Activated CD4-positive, alpha-beta T cell treated with anti-CD3 and anti-CD28 coated beads, Interleukin-2, amount 50 U/mL, for 16 hours (primary cell): ENCODE results near the gene PCNX4.

Source experiments
- DNase-seq: peaks from one replicate; pipeline ENCODE4 v3.0.0-alpha.2; 2020

Gene PCNX4

GRCh38 chr14:60175255-60175902 is 83.7 kb downstream of the PCNX4 start:
- no peak for DNase-seq

GRCh38 chr14:60178164-60178563 is 86.4 kb downstream of the PCNX4 start:
- DNase-seq: no peak

- DNase-seq: no peak
Measured at GRCh38 chr14:60178820-60179219, 87.1 kb downstream of the PCNX4 start.

- DNase-seq: no peak
Measured at GRCh38 chr14:60179431-60179869, 87.7 kb downstream of the PCNX4 start.

GRCh38 chr14:60183138-60183537 is 91.4 kb downstream of the PCNX4 start:
- DNase-seq: no peak

GRCh38 chr14:60183741-60184140 is 92.0 kb downstream of the PCNX4 start:
- DNase-seq: peak; percentile 13

GRCh38 chr14:60184146-60184904 is 92.6 kb downstream of the PCNX4 start:
- peak; percentile 69 for DNase-seq

- no peak for DNase-seq
Measured at GRCh38 chr14:60184905-60185555, 93.3 kb downstream of the PCNX4 start.

GRCh38 chr14:60188115-60188514 is 96.4 kb downstream of the PCNX4 start:
- DNase-seq: no peak

- DNase-seq: no peak
Measured at GRCh38 chr14:60188696-60189095, 97.0 kb downstream of the PCNX4 start.

- DNase-seq: no peak
Measured at GRCh38 chr14:60189923-60190840, 98.5 kb downstream of the PCNX4 start.

- no peak for DNase-seq
Measured at GRCh38 chr14:60195179-60195810, 103.6 kb downstream of the PCNX4 start.

GRCh38 chr14:60196291-60196690 is 104.6 kb downstream of the PCNX4 start:
- no peak for DNase-seq

- DNase-seq: no peak
Measured at GRCh38 chr14:60197629-60198303, 106.0 kb downstream of the PCNX4 start.

- DNase-seq: no peak
Measured at GRCh38 chr14:60199321-60199720, 107.6 kb downstream of the PCNX4 start.

GRCh38 chr14:60204104-60204842 is 112.5 kb downstream of the PCNX4 start:
- no peak for DNase-seq

GRCh38 chr14:60204843-60205774 is 113.4 kb downstream of the PCNX4 start:
- DNase-seq: no peak

- peak; percentile 19 for DNase-seq
Measured at GRCh38 chr14:60206249-60206670, 114.5 kb downstream of the PCNX4 start.

GRCh38 chr14:60206837-60207533 is 115.3 kb downstream of the PCNX4 start:
- no peak for DNase-seq
